Kasumi-1 (cell line): ENCODE results near the gene OBP2A.
"Not testable (repeated sequence)": the region's sequence is repeated elsewhere in the genome, so short reads cannot be mapped to it uniquely, and the experiment has no call there.

Source experiments
- DNase-seq, 2 experiments: peaks; one replicate each; lab custom pipeline; 2025; lab: John Stamatoyannopoulos, UW

OBP2A gene

DNA sequence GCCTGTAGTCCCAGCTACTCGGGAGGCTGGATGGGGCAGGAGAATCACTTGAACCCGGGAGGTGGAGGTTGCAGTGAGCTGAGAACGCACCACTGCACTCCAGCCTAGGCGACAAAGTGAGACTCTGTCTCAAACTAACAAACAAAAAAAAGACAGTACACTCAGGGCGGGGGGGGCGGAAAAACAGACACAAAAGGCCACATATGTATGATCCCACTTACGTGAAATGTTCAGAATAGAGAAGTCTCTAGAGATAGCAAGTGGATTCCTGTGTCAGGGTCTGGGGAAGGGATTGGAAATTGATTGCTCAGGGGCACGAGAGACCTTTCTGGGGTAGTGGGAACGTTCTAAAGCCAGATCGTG, 33.7 kb upstream of the OBP2A start:
- DNase-seq = no peak

DNA sequence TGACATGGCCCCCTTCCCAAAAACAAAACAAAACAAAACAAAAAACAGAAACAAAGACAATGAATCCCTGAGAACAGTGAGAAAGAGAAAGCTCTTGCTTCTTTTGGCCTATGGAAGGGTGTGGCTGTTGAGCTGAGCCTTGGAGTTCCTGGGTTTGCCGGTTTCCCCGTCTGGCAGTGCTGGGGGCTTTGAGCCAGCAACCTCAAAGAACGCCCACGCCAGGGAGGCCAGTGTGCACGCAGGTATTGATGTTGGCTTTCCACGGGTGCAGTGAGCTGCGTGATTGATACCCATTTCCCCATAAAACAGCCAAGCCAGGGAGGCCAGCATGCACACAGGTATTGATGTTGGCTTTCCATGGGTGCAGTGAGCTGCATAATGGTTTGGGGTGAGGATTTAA, 33.0 kb upstream of the OBP2A start:
- no peak for DNase-seq

DNA sequence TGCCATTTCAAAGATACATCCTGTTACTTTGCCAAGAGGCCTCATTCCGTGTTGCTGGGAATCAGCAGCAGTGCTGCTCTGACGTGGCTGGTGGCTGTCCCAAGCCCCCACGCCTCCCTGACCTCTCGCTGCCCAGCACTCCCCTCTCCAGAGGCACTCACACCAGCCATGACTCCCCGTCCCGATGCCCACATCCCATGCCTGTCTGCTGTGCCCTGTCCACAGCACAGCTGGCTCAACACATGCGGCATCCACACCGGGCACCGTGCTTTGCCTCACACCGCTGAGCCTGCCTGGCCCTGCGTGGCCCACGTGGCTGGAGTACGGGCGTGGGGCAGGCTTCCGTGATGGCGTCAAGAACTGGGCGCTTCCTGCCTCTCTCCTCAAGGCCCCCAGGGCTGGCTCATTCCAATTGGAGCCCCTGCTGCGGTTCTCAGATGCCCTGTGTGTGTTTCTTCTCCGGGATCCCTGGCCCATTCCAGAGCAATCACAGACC, 32.5 kb upstream of the OBP2A start:
- no peak for DNase-seq

DNA sequence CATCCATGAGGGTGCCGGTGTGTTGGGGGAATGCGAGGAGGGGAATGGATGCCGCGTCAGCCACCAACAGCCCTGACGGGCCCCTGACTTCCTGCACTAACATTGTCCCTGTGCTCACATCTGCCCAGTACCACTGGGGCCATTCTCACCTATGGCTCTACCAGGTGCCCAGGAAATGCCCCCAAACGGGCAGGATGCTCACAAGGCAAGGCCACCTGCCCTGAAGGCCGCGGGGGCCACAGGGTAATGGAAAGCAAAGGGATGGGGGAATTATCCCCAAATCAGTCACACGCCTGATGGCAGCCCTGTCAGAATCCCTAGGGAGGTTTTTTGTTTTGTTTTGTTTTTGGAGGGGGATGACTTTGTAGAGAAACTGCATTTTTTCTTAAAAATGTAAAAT, 32.0 kb upstream of the OBP2A start:
- not testable (repeated sequence) for DNase-seq

DNA sequence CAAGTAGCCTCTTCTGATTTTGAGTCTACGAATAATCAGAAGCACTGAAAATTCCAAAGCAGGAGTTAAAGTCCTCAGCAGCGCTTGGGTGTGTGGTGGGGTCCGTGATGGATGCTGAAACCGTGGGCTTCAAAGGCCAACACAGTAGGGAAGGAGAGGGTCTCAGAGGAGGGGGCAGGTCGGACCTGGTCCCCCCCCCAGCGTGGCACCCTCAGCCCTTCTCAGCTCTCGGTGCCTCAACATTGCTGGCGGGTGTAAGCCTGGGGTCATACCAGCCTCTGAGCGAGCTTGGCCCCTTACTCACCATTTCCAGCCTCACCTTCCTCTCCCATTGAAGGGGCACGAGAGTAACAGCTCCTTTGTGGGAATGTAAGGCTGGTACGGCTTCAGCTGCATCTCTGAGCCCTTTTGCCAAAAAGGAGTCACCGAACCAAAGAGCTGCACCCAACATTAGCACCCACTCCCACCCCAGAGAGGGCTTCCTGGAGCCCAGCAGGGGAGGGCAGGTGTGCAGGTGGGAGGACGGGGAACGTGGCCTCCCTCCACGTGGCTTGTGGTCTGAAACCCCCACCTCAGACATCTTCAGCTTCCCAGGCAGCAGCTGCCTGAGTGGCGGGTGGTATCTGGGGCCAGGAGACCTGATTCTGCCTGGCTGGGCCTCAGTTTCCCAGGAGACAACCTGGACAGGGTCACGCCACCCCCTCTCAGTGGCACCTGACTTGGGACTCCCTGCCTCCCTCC, 31.4 kb upstream of the OBP2A start:
- no peak for DNase-seq

DNA sequence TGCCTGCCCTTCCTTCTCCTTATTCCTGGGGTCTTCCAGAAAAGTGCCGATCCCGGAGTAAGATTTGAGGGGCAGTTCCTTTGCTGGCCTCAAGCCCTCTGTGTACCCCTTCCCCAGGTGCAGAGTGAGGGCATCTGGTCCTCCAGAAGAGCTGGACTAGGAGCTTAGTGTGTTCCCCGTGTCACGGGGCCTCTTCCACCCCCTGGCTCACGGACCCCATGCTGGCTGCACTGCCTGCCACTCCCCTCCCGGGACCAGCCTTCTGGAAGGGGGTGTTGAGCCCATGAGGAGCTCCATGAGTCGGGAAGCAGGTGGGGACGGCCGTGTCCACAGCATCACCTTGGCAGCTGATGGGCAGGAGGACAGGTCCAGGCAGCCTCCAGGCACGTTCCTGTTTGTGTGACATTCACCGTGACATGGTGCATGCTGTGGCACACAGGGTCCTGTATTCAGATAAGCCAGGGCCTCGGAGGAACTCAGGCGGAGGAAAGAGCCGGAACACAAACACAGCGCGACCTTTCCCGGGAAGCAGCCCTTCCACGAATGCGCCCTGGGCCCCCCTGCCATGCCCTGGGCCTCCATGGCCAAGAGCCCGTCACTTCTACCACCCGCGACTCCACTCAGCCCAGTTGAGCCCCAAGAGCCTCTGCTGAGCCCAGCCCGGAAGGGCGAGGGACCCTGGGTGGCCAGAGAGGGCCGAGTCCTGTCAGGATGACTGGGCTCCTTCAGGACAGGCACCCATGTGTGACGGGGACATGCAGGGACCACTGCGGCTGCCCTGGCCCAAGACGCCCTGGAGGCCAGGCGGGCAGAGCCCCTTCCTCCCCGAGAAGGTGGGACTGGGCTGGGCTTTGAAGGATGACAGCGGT, 30.6 kb upstream of the OBP2A start:
- no peak for DNase-seq

DNA sequence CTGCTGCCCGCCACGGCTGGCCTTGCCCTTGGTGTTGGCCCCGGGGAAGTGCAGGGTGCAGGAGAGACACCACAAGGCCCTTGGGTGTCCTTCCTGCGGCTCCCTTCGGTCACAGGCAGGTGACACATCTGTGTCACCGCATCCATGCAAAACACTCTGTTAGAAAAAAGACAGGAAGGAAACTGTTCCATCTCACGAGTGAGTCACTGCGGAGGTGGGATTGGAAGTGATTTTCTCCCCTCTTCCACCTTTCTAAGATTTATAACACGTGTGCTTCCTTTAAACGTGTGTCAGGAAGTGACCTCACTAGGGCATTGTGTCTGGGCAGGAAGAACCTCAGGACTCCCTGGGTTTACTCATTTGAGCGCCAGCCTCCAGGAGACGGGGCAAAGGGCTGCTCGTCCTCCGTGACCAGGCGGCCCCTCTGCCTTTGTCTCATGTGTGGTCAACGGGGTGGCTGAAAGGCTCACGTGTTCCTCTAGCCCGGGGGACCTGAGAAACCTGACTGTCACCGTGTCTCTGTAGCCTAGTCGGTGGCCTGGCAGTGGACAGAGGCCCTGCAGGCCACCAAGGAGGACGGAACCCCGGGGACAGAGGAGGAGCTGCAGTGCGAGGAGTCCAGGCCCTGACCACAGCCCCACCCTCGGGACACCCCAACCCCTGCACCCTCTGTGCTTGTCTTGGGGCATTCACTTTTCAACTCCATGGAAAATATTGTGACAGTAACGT, 29.6 kb upstream of the OBP2A start:
- DNase-seq = no peak

DNA sequence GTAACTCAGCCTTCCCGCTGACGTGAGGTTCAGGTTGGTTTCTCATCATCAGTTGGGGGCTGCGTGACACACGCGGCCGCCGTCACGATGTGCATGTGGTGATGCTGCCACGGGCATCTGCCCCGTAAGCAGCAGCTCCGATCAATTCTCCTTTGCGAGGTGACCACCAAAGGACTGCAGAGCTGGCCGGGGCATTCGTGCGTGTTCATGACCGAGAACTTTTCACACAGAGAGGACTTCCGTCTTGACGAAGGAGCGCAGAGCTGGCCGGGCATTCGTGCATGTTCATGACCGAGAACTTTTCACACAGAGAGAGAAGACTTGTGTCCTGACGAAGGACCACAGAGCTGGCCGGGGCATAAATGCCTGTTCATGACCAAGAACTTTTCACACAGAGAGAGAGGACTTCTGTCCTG, 28.5 kb upstream of the OBP2A start:
- no peak for DNase-seq

DNA sequence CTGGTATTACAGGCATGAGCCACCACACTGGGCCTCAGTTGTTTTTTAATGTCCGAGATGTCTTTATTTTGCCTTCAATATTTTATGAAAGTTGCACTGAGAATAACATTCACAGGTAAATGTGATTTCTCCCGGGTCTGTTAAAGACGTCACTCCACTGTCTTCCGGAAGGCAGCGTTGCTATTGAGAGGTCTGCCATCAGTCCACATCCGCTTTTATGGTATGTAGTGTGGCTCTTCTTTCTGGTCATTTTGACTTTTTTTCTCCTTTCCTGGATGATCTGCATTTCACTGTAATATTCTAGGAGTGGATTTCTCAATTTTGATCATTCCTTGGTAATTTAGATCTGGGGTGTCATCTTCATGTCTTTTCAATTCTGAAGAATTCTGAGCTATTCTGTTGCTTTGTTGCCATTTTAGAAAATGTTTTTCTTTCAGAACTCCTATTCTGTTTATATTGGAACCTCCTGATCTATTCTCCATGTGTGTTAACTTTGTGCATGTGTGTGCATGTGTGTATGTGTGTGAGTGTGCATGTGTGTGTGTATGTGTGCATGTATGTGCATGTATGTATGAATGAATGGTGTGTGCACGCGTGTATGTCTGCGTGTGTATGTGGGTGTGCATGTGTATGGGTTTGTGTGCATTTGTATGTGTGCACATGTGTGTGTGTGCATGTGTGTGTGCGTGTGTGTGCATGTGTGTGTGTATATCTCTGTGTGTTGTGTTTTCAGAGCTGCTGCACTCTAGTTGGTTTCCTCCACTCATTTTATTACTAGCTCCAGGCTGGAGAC, 26.6 kb upstream of the OBP2A start:
- no peak for DNase-seq

DNA sequence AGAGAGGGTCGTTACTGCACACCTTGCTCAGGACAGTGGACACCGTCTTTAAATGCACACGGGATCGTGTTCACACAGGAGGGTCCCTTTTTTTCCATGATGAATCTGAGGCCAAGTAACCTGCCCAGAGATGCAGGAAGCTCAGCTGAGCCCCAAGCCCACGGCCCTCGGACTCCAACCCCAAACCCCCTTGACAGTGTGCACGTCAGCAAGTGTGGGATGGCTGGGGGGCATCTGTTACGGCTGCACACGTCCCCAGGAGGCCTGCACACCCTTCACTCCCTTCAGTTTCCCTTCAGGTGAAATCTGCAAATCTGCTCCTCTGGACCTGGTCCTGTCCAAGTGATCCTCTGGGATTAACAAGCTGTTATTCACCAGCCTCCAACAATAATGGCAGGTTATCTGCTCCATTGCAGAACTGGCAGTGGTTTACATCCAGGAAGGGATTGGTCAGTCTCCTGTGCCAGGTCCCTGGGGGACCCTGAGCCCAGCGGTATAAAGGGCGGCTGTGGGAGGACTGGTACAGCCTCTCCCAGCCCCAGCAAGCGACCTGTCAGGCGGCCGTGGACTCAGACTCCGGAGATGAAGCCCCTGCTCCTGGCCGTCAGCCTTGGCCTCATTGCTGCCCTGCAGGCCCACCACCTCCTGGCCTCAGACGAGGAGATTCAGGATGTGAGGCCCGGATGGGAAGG, 24.9 kb upstream of the OBP2A start, which contains the start of gene LCN1:
Gene LCN1, plus strand, starts transcription at position 525 of the 692 bp plus-strand sequence. Its CDS starts 58 bp downstream, at position 583.
- no peak for DNase-seq

DNA sequence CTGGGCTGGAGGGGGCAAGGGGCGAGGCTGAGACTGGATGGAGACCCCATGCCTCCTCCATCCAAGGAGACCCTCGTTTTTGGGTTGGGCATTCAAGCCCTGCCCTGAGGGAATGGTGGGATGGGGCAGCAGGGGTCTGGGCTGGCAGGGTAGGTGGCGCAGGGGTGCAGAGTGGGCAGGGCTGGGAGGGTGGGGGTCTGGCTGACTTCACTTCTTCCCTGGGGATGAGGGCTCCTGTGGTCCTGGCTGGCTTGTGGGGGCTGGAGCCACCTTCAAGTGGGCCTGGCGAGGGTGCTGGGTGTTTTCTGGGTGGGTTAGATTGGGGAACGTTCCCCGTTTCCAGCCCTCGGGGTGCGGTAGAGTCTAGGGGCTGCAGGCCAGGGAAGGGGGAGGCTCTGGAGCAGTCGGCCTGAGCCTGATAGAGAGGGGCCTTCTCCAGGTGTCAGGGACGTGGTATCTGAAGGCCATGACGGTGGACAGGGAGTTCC, 24.3 kb upstream of the OBP2A start:
- no peak for DNase-seq

DNA sequence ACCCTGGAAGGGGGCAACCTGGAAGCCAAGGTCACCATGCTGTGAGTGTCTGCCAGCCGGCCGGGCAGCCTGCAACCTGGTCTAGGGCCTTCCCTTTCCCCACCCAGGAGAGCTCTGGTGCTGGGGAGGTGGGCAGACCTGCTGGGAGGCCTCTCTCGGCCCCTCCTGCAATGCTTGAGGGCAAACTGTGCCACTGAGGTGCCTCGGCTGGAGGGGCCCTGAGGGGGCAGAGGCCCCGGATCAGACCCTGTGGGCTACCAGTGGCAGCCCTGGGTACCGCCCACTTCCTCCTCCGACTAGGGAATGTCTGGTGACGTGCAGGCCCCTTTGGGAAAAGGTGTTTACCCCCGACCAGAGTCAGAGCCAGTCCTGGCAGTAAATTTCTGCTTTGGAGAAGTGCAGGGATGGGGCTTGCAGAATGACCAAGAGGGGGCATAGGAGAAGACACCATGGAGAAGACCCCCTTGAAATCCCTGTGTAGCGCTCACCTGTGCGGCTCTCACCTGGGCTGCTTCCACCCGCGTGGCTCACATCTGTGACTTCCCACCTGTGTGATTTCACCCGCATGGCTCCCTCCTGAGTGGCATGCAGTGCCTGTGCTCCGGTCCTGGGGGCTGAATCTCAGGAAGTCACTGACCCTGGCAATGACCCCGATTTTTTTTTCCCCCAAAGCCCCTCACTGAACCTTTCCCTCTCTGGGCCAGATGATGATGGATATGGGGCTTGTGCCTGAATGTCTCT, 23.6 kb upstream of the OBP2A start:
- DNase-seq = no peak

DNA sequence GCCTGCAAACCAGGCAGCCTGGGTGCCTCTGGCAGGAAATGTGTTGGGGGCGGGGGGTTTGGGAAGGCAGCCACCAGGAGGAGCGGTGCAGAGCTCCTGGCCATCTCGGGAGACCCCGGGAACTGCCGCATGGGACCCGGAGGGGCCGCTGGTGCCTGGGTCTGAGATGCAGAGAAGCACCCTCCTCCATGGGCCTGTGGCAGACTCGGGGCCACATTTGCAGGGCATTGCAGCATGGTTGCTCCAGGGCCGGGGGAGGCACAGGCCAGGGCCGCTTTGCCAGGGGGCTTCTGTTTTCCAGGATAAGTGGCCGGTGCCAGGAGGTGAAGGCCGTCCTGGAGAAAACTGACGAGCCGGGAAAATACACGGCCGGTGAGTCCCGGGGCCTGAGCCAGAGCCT, 23.0 kb upstream of the OBP2A start:
- DNase-seq = no peak

DNA sequence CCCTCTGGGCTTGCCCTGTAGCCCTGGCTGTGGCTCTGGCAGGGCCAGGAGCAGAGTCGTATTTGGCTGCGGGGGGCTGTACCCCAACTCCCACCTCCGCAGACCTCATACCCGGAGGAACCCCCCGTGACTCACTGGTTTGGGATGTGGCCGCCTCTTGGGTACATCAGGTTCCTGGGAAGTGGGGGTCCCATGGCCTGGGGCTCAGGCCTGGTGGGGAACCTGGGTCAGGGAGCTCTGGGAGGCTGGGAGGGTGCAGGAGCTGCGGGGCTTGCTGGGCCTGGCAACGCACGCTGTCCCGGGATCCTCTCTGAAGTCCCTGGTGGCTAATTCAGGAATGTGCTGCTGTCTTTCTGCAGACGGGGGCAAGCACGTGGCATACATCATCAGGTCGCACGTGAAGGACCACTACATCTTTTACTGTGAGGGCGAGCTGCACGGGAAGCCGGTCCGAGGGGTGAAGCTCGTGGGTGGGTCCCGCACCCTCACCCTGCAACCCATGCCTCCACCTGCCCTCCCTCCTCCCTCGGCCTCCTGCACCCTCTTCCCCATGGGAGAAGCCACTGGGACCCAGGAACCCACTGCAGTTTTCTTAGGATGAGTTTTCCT, 22.3 kb upstream of the OBP2A start:
- no peak for DNase-seq

DNA sequence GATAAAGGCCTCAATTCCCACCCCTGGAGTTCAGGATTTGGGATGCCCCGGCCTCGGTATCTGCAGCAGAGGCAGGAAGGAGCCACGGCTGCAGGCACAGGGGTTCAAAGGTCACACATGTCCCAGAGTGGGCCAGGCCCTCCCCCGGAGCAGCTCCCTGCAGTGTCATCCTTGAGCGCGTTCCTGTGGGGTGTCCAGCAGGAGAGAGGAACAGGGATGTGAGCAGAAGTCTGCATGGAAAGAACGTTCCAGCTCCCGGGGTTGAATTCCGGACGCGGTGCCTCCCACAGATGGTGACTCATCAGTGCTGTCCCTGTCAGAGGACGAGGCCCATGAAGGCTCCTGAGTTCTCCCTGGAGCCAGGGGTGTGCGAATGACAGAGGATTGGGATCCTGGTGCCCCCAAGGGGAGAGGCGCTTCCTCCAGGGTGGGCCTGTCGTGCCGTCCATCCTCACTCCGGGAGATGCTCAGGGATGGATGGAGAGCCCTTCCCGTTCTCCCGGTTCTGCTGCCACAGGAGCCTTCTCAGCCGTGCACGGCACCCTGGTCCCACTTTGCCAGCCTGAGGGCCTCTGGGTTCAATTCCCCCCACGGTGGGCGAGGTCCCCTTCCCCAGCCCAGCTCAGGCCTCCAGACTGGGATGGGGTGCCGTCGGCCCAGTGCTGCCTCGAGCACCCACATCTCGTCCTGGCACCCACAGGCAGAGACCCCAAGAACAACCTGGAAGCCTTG, 21.6 kb upstream of the OBP2A start:
- DNase-seq = no peak

DNA sequence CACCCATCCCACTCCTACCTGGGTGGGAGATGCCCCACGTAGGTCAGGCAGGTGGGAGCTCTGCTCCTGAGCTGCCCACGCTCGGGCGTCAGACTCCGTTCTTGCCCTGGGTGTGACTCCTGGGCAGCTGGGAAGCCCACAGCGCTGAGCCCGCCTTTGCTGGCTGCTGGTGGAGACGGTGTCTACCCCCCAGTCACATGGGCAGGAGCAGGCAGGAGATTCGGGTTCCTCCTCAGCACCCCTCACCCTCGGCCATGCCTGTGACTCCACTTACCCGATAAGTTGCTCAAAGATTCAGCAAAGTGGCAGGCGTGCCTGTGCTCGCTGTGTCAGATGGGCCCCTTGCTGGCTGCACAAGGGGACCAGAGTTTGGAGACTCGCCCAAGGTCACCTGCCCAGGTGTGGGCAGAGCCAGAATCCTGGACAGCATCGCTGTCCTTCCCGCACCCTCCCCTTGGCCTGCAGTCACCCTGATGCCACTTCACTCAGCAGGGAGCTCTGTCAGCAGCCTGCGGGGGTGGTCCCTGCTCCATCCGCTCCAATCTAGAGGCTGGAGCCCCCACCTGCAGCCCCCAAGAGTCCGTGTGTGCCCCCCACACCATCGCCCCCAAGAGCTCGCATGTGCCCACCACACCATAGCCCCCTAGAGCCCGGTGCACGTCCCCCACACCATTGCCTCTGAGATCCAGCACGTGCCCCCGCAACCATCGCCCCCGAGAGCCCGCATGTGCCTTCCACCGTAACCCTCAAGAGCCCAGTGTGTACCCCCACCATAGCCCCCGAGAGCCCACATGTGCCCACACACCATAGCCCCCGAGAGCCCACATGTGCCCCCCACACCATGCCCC, 20.5 kb upstream of the OBP2A start:
- DNase-seq = no peak

DNA sequence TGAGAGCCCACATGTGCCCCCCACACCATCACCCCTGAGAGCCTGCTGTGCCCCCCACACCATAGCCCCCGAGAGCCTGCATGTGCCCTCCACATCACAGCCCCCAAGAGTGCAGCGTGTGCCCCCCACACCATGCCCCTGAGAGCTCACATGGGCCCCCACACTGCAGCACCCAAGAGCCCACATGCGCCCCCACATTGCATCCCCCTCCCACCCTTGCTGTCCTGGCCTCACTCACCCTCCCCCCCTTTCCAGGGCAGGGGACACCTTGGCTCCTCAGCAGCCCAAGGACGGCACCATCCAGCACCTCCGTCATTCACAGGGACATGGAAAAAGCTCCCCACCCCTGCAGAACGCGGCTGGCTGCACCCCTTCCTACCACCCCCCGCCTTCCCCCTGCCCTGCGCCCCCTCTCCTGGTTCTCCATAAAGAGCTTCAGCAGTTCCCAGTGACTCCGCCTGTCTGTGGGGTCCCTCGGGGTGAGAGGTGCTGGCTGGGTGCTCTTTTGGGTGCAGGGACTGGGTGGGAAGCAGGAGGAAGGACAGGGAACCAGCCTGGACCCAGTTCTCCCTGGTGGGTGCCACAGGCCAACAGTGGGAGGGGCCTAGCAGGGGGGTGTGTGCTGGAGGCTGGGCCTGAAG, 19.7 kb upstream of the OBP2A start:
- no peak for DNase-seq
